HFFc6 (cell line): ENCODE measurements around the gene HOXA4. TPM values are rescaled to one million over a fixed set of nuclear protein-coding genes. Genes with fewer than 3 reads are reported as not detected.

ENCODE experiments used
- DNase-seq: peaks from one replicate; pipeline ENCODE4 v3.0.0-alpha.2; 2018
- H3K27ac Mint-ChIP-seq: 2 replicates; pipeline ENCODE4 v1.8.0; 2020; ENCODE audit warnings: mild to moderate bottlenecking, mixed read lengths
- H3K27me3 Mint-ChIP-seq: 2 replicates; pipeline ENCODE4 v1.8.0; 2021; ENCODE audit warnings: mild to moderate bottlenecking, moderate library complexity, mixed read lengths; ENCODE audit not compliant: insufficient read depth
- H3K36me3 Mint-ChIP-seq: 2 replicates; pipeline ENCODE4 v1.8.0; 2021; ENCODE audit warnings: low read depth, mixed read lengths
- H3K4me1 Mint-ChIP-seq: 2 replicates; pipeline ENCODE4 v1.8.0; 2020; ENCODE audit warnings: low read depth, mixed read lengths
- H3K4me3 Mint-ChIP-seq: 2 replicates; pipeline ENCODE4 v1.8.0; 2020; ENCODE audit warnings: mild to moderate bottlenecking, moderate library complexity, mixed read lengths
- H3K9me3 Mint-ChIP-seq: 2 replicates; pipeline ENCODE4 v1.8.0; 2020; ENCODE audit warnings: mild to moderate bottlenecking, mixed read lengths
- CTCF ChIP-seq: fragments of 200-600 bp; sonication (generic); IDR thresholded peaks from 2 replicates; pipeline ENCODE4 v1.5.0; 2021; ENCODE audit warnings: antibody characterized with exemption, mild to moderate bottlenecking
- microRNA-seq: library from miRNA; unstranded; fragments of <30 nt; microRNA quantifications from one replicate; pipeline ENCODE4, GENCODE V29; 2019
- total RNA-seq, 6 experiments: library from RNA; stranded (reverse); fragmentation: NEBNext Ultra II Directional; extraction: Animal tissue kit (Norgen Biotek cat#: 25700); gene quantifications; 2 replicates in 1 of 6; 3 replicates in 5 of 6; pipeline ENCODE4 v1.2.3, GENCODE V29; 2021

HOXA4 gene
- total RNA-seq, 6 experiments from 2014 or later: 0.38 to 1.0 (median 0.47) TPM

GRCh38 chr7:27082171-27082570 is 48.4 kb downstream of the HOXA4 start:
- H3K36me3 Mint-ChIP-seq: no peaks in the 10 kb centered on the region
- H3K27ac Mint-ChIP-seq: no peak overlapping the region
- peaks cover 6% of the 10 kb centered on the region for H3K27me3 Mint-ChIP-seq
- TF ChIP-seq CTCF: no peak
- no peaks in the 10 kb centered on the region for H3K9me3 Mint-ChIP-seq
- no peak for DNase-seq
- H3K4me1 Mint-ChIP-seq: peaks cover 24% of the 10 kb centered on the region
- no peak overlapping the region for H3K4me3 Mint-ChIP-seq

- DNase-seq: no peak
- H3K36me3 Mint-ChIP-seq: no peaks in the 10 kb centered on the region
- H3K9me3 Mint-ChIP-seq: no peaks in the 10 kb centered on the region
- H3K27ac Mint-ChIP-seq: no peak overlapping the region
- peaks cover 24% of the 10 kb centered on the region for H3K4me1 Mint-ChIP-seq
- TF ChIP-seq CTCF: no peak
- no peak overlapping the region for H3K4me3 Mint-ChIP-seq
- peaks cover 6% of the 10 kb centered on the region for H3K27me3 Mint-ChIP-seq
Observed at GRCh38 chr7:27080844-27081436, 49.6 kb downstream of the HOXA4 start.

- Mint-ChIP-seq H3K4me1 (peaks cover 24% of the 10 kb centered on the region), H3K27me3 (peaks cover 8% of the 10 kb centered on the region), H3K9me3 (no peaks in the 10 kb centered on the region), H3K36me3 (no peaks in the 10 kb centered on the region), H3K4me3 (no peak overlapping the region), H3K27ac (no peak overlapping the region)
- TF ChIP-seq CTCF: no peak
- DNase-seq: no peak
Observed at GRCh38 chr7:27079234-27079975, 51.2 kb downstream of the HOXA4 start.

- no peaks in the 10 kb centered on the region for H3K9me3 Mint-ChIP-seq
- H3K36me3 Mint-ChIP-seq: no peaks in the 10 kb centered on the region
- peaks cover 8% of the 10 kb centered on the region for H3K27me3 Mint-ChIP-seq
- peaks cover 24% of the 10 kb centered on the region for H3K4me1 Mint-ChIP-seq
- TF ChIP-seq CTCF: no peak
- DNase-seq: no peak
- no peak overlapping the region for H3K4me3 Mint-ChIP-seq
- no peak overlapping the region for H3K27ac Mint-ChIP-seq
Observed at GRCh38 chr7:27078616-27079233, 51.8 kb downstream of the HOXA4 start.

Small RNA genes lying within 50 kb of the gene (microRNA-seq; reads per million reads assigned to microRNA genes)
- gene MIR196B: 7,181 reads per million, percentile 92 among the genes with 10 or more reads in this experiment

Other genes starting within 250 kb of the HOXA4 start
- under 1 TPM; 0.28 to 0.81 (median 0.45) TPM for gene HOXA1, start 34.8 kb downstream of the HOXA4 start, total RNA-seq
- under 1 TPM in 3 of 6 experiments, not detected in 3; 0.10 to 0.17 (median 0.14) TPM for gene HOXA2, start 28.1 kb downstream of the HOXA4 start, total RNA-seq
- gene HOXA5, start 12.9 kb upstream of the HOXA4 start, total RNA-seq: 1 to 10 TPM; 2.0 to 3.8 (median 2.8) TPM
- gene HOXA6, start 17.0 kb upstream of the HOXA4 start, total RNA-seq: 1 to 10 TPM; 2.3 to 3.8 (median 2.8) TPM
- gene HOXA3, start 21.8 kb upstream of the HOXA4 start, total RNA-seq: 1 to 10 TPM in 3 of 6 experiments, under 1 TPM in 3; 0.33 to 1.9 (median 1.1) TPM
- 1 to 10 TPM; 6.2 to 8.2 (median 6.8) TPM for gene HOXA7, start 25.9 kb upstream of the HOXA4 start, total RNA-seq
- 10 to 100 TPM; 25.2 to 37.0 (median 26.7) TPM for gene HOXA9, start 34.8 kb upstream of the HOXA4 start, total RNA-seq
- 10 to 100 TPM; 38.9 to 43.5 (median 41.1) TPM for gene HOXA10, start 43.6 kb upstream of the HOXA4 start, total RNA-seq
- 10 to 100 TPM; 33.1 to 42.1 (median 39.1) TPM for gene HOXA11, start 54.5 kb upstream of the HOXA4 start, total RNA-seq
- 10 to 100 TPM; 11.1 to 16.0 (median 13.1) TPM for gene HOXA13, start 69.3 kb upstream of the HOXA4 start, total RNA-seq
- not detected for gene EVX1, start 112.0 kb upstream of the HOXA4 start, total RNA-seq